K562 (cell line): ENCODE data around the gene APOBEC3G. TPM values are rescaled to one million over a fixed set of nuclear protein-coding genes. Genes with fewer than 3 reads are reported as not detected.

Source experiments
- ATAC-seq: fragments of 200-7000 bp; cut with Tn5 transposase; 3 replicates; pipeline ENCODE4 v1.9.1; 2020; ENCODE audit warnings: moderate library complexity
- BruUV-seq: library from RNA; stranded (reverse); fragments of 400-500 nt; replicated peaks from 2 replicates; lab custom pipeline; 2021; lab: Mats Ljungman, UMichigan
- CTCF ChIA-PET: fragments of 300-600 bp; formaldehyde crosslinking; extraction: SDS; loops from one replicate; lab custom pipeline; 2021; ENCODE audit warnings: low intra/inter-chr PET ratio; lab: Yijun Ruan, JAX
- POLR2A ChIA-PET: fragments of 300-600, 350-650 bp; sonication (Branson Sonifier 250); formaldehyde crosslinking; extraction: SDS; loops from one replicate; lab custom pipeline; 2021; ENCODE audit warnings: antibody characterized with exemption, inconsistent platforms; lab: Yijun Ruan, JAX
- DNase-seq, 4 experiments: peaks; one replicate each; pipeline versions ENCODE4 v3.0.0 to v3.0.0-alpha.2; 2011 to 2018; ENCODE audit warnings: low spot score in 3 of 4, mixed read lengths in 3 of 4; ENCODE audit errors: extremely low read depth in 1 of 4
- FAIRE-seq: peaks from 2 replicates; lab custom pipeline; 2011; peaks lifted over from hg19 to GRCh38; lab: Jason Lieb, UNC
- H2AFZ ChIP-seq: 2 replicates; pipeline ENCODE4 v1.6.0; 2011; ENCODE audit warnings: low read depth, low read length, control low read depth, inconsistent platforms
- H3K27ac ChIP-seq: fragments of 200-600 bp; 3 replicates; pipeline ENCODE4 v1.8.0; 2011; ENCODE audit warnings: low read depth, mild to moderate bottlenecking, control low read depth, inconsistent platforms, low read length, moderate library complexity, mixed read lengths; ENCODE audit errors: extremely low read depth
- H3K27me3 ChIP-seq, 2 experiments: fragments of 300-600 bp in 1 of 2; 2 replicates in 1 of 2; 3 replicates in 1 of 2; pipeline versions ENCODE4 v1.6.0 to v1.8.0; 2011; ENCODE audit warnings: inconsistent platforms in 2 of 2, low read length in 2 of 2, mild to moderate bottlenecking in 1 of 2, mixed read lengths in 1 of 2, moderate library complexity in 1 of 2; ENCODE audit not compliant: control insufficient read depth in 2 of 2, insufficient read depth in 2 of 2
- H3K36me3 ChIP-seq: fragments of 300-600 bp; 3 replicates; pipeline ENCODE4 v1.8.0; 2011; ENCODE audit warnings: mild to moderate bottlenecking, low read length, inconsistent platforms; ENCODE audit not compliant: control insufficient read depth, insufficient read depth
- H3K4me1 ChIP-seq, 2 experiments: fragments of 200-600 bp in 1 of 2; replicated peaks in 1 of 2; 2 replicates in 1 of 2; 3 replicates in 1 of 2; pipeline versions ENCODE4 v1.5.1 to v1.8.0; 2011; ENCODE audit warnings: inconsistent platforms in 2 of 2, low read length in 2 of 2, mild to moderate bottlenecking in 1 of 2, mixed read lengths in 1 of 2, moderate library complexity in 1 of 2; ENCODE audit not compliant: control insufficient read depth in 2 of 2, insufficient read depth in 2 of 2
- H3K4me2 ChIP-seq: 2 replicates; pipeline ENCODE4 v1.6.1; 2011; ENCODE audit warnings: low read length, control low read depth, inconsistent platforms, mixed read lengths; ENCODE audit not compliant: insufficient read depth
- H3K4me3 ChIP-seq: fragments of 200-600 bp; sonication (generic), shearing (Covaris generic); 2 replicates; pipeline ENCODE4 v1.5.1; 2016; ENCODE audit warnings: control low read depth, inconsistent platforms
- H3K79me2 ChIP-seq: fragments of 200-600 bp; 3 replicates; pipeline ENCODE4 v1.8.0; 2011; ENCODE audit warnings: low read length, inconsistent platforms; ENCODE audit not compliant: control insufficient read depth, insufficient read depth
- H3K9ac ChIP-seq, 2 experiments: 2 replicates each; pipeline versions ENCODE4 v1.6.0 to v1.6.1; 2011; ENCODE audit warnings: low read depth in 2 of 2, low read length in 2 of 2, control low read depth in 1 of 2, inconsistent platforms in 1 of 2, mild to moderate bottlenecking in 1 of 2, mixed read lengths in 1 of 2; ENCODE audit not compliant: insufficient read depth in 1 of 2
- H3K9me1 ChIP-seq: one replicate; pipeline ENCODE4 v1.6.0; 2011; ENCODE audit warnings: inconsistent platforms, mild to moderate bottlenecking, low read length, moderate library complexity; ENCODE audit not compliant: control insufficient read depth, insufficient read depth
- H3K9me3 ChIP-seq: replicated peaks from 2 replicates; pipeline ENCODE4 v1.5.1; 2011; ENCODE audit warnings: low read depth, low read length, inconsistent platforms; ENCODE audit not compliant: control insufficient read depth, insufficient read depth
- H4K20me1 ChIP-seq: replicated peaks from 2 replicates; pipeline ENCODE4 v1.6.1; 2011; ENCODE audit warnings: low read length, inconsistent platforms, mixed read lengths; ENCODE audit not compliant: control insufficient read depth, insufficient read depth
- ATF7 ChIP-seq: fragments of 450-650 bp; IDR thresholded peaks from 2 replicates; pipeline ENCODE4 v1.7.1; 2014; ENCODE audit warnings: mild to moderate bottlenecking, moderate library complexity
- CEBPB ChIP-seq: fragments of 450-650 bp; IDR thresholded peaks from 2 replicates; pipeline ENCODE4 v1.6.1; 2016; ENCODE audit warnings: missing genetic modification characterization, missing compliant biosample characterization
- E2F1 ChIP-seq: sonication (generic); formaldehyde crosslinking; IDR thresholded peaks from 2 replicates; pipeline ENCODE4 v1.8.1; 2023; ENCODE audit warnings: mild to moderate bottlenecking, missing genetic modification reagents, moderate library complexity
- E4F1 ChIP-seq: fragments of 250-450 bp; sonication (Bioruptor Pico); IDR thresholded peaks from 2 replicates; pipeline ENCODE4 v1.5.0; 2021; ENCODE audit warnings: mild to moderate bottlenecking, borderline replicate concordance
- GATA2 ChIP-seq: sonication (generic); formaldehyde crosslinking; IDR thresholded peaks from 2 replicates; pipeline ENCODE4 v1.4.0; 2020; ENCODE audit warnings: mild to moderate bottlenecking, missing genetic modification reagents
- HNRNPH1 ChIP-seq: fragments of 200-400 bp; formaldehyde crosslinking; optimal IDR thresholded peaks from 2 replicates; pipeline ENCODE3; 2017; ENCODE audit warnings: low read depth, mild to moderate bottlenecking, low read length, moderate library complexity
- MAFG ChIP-seq: fragments of 450-650 bp; conservative IDR thresholded peaks from 2 replicates; pipeline ENCODE4 v1.6.1; 2016; ENCODE audit warnings: missing genetic modification characterization, missing compliant biosample characterization
- NFE2L1 ChIP-seq: fragments of 450-650 bp; IDR thresholded peaks from 2 replicates; pipeline ENCODE4 v1.6.1; 2016; ENCODE audit warnings: missing genetic modification characterization, low read depth, mild to moderate bottlenecking, missing compliant biosample characterization, moderate library complexity, borderline replicate concordance
- NRF1 ChIP-seq, 2 experiments: fragments of 450-650 bp; IDR thresholded peaks in 1 of 2; conservative IDR thresholded peaks in 1 of 2; 2 replicates each; pipeline ENCODE4 v1.6.1; 2014; ENCODE audit warnings: mild to moderate bottlenecking in 2 of 2
- PHF8 ChIP-seq: fragments of 200-600 bp; sonication (generic); IDR thresholded peaks from 2 replicates; pipeline ENCODE4 v1.6.1; 2012; ENCODE audit warnings: mixed run types, mild to moderate bottlenecking, inconsistent platforms, low read length, moderate library complexity, borderline replicate concordance
- SIN3A ChIP-seq, 2 experiments: fragments of 150-350 bp in 1 of 2; IDR thresholded peaks; 2 replicates each; pipeline ENCODE4 v1.6.1; 2011 to 2016; ENCODE audit warnings: borderline replicate concordance in 2 of 2, low read depth in 2 of 2, low read length in 2 of 2, mild to moderate bottlenecking in 2 of 2, moderate library complexity in 2 of 2; ENCODE audit not compliant: control insufficient read depth in 1 of 2
- ZBTB11 ChIP-seq, 3 experiments: fragments of 200-800 bp in 1 of 3; fragments of 250-450 bp in 1 of 3; fragments of 450-650 bp in 1 of 3; sonication (Bioruptor Pico) in 1 of 3; sonication (Bioruptor generic) in 1 of 3; formaldehyde crosslinking in 1 of 3; IDR thresholded peaks; 2 replicates each; pipeline versions ENCODE4 v1.6.1 to v1.8.0; 2016 to 2022; ENCODE audit warnings: mild to moderate bottlenecking in 2 of 3, missing genetic modification characterization in 2 of 3, missing compliant biosample characterization in 1 of 3, moderate library complexity in 1 of 3
- WGBS: fragments of 100-300 bp; shearing (Covaris generic); methylation state at CpG from one replicate; pipeline ENCODE4 v1.1.6; 2016; ENCODE audit warnings: low coverage, mixed read lengths; ENCODE audit not compliant: insufficient coverage; ENCODE audit errors: missing lambda C conversion rate; 5-methylcytosine and 5-hydroxymethylcytosine counted together
- in situ Hi-C: fragments of 300-500 bp; cut with MboI; formaldehyde crosslinking; loops from 4 replicates; pipeline ENCODE4 v1.15.0; 2018; ENCODE audit warnings: inconsistent platforms, mixed read lengths
- intact Hi-C: fragments of 100-400 bp; cut with micrococcal nuclease; formaldehyde crosslinking; loops from 2 replicates; pipeline ENCODE4 v1.14.2; 2022
- polyA plus RNA-seq, 8 experiments: library from polyadenylated mRNA; depleted of rRNA in 4 of 8; stranded (reverse) in 5 of 8; unstranded in 3 of 8; fragments of >200 nt; fragmentation: Nextera tagmentation in 2 of 8; fragmentation: Illumina TruSeq in 1 of 8; extraction: Ambion mirVana in 2 of 8; extraction: Trizol in 1 of 8; gene quantifications; 2 replicates each; pipeline versions ENCODE4 v1.2.1 to v1.2.3, GENCODE V29; 2011 to 2014; ENCODE audit warnings: inconsistent platforms in 1 of 8, missing spikeins in 1 of 8
- total RNA-seq, 7 experiments: library from RNA; depleted of rRNA in 6 of 7; stranded (reverse); fragments of >200 nt in 6 of 7; fragmentation: Illumina TruSeq in 2 of 7; extraction: Trizol in 2 of 7; gene quantifications; 2 replicates each; pipeline versions ENCODE4 v1.2.1 to v1.2.3, GENCODE V29; 2011 to 2021; ENCODE audit warnings: low replicate concordance in 1 of 7

The APOBEC3G gene
- total and polyA plus RNA-seq, 9 of the 15 experiments (the other 6 are each of a cell fraction or from before 2014, with no cell fraction given), result 5.2 to 20.8 (median 11.4) TPM

GRCh38 chr22:39110631-39111561 is 33.8 kb downstream of the APOBEC3G start:
- intact Hi-C loops, result no loop called here
- Histone ChIP-seq H3K27ac (no peak overlapping the region), H3K4me2 (no peak overlapping the region), H4K20me1 (no peaks in the 10 kb centered on the region), H3K79me2 (no peaks in the 10 kb centered on the region), H3K9me1 (no peaks in the 10 kb centered on the region), H3K9me3 (no peaks in the 10 kb centered on the region), H3K9ac (no peak overlapping the region), H3K27me3 (no peaks in the 10 kb centered on the region), H3K36me3 (no peaks in the 10 kb centered on the region), H3K4me3 (no peak overlapping the region), H3K4me1 (no peaks in the 10 kb centered on the region; a peak in 2 of 5 replicates), H2AFZ (0 out of 2 replicates have a peak overlapping the region, but pooled peaks have one; percentile 24)
- no peak for FAIRE-seq
- in situ Hi-C loops, result no loop called here
- ATAC-seq, result peak; percentile 54; the same call in 1 of the 3 replicates
- DNase-seq, result peak in 1 of 4 experiments; percentile 26
- BruUV-seq, result no TSS peak
- WGBS, result 35% methylated on average over 15 of the region's 15 CpGs
- ChIA-PET POLR2A (interaction anchor here (0.6 to 0.7 kb wide), 2 partner anchors 43 to 207 kb away, joined by 3 read pairs; no protein-coding TSS in a partner anchor), CTCF (interaction anchor here (0.6 kb wide), 1 partner anchor 140 kb away, joined by 3 read pairs; no protein-coding TSS in a partner anchor)
- no peak for TF ChIP-seq MAFG (tag)
- TF ChIP-seq NRF1 (conservative IDR thresholded peaks at IDR 0.05 in 1 of 2, IDR thresholded peaks at IDR 0.05 in 1 of 2), result peak; percentile 18 to 31; a peak in 1 of 4 replicates
- peak; percentile 88 for TF ChIP-seq CEBPB (tag)
- no peak for TF ChIP-seq NFE2L1 (tag)
- TF ChIP-seq HNRNPH1, result no peak
- no peak for TF ChIP-seq ATF7
- no peak for TF ChIP-seq E4F1
- no peak for TF ChIP-seq PHF8
- TF ChIP-seq SIN3A (IDR thresholded peaks at IDR 0.05; ENCODE audit: borderline replicate concordance in 2 of 2, control insufficient read depth in 1 of 2, low read depth in 2 of 2, low read length in 2 of 2), result no peak
- no peak for TF ChIP-seq E2F1
- TF ChIP-seq GATA2 (CRISPR knock-in tag), result no peak
- TF ChIP-seq ZBTB11 (CRISPR knock-in tag; IDR thresholded peaks at IDR 0.05), result no peak
